ENCODE results near the gene CACNA1H. TPM values are rescaled to one million over a fixed set of nuclear protein-coding genes. Genes with fewer than 3 reads are reported as not detected.

The CACNA1H gene
- total and polyA plus RNA-seq, 2 of the 8 experiments (the other 6 are each of a cell fraction or from before 2014, with no cell fraction given) = 14.0 to 28.7 TPM

- Histone ChIP-seq H3K79me1 (ENCODE audit: low read depth, low read length) (peaks cover 9% of the 10 kb centered on the region), H2BK120ac (replicated peaks; ENCODE audit: low read depth, low read length) (no peak overlapping the region), H3K9ac (replicated peaks in 1 of 4; ENCODE audit: extremely low read depth in 1 of 4, low read depth in 3 of 4, low read length in 3 of 4) (no peak overlapping the region), H4K5ac (ENCODE audit: insufficient read length, low read depth, low read length) (no peak overlapping the region), H2BK15ac (ENCODE audit: low read length) (no peak overlapping the region), H3K14ac (ENCODE audit: insufficient read length) (no peak overlapping the region), H2AK5ac (ENCODE audit: low read depth, low read length) (no peak overlapping the region), H3K23me2 (ENCODE audit: low read depth, low read length) (peaks cover 3% of the 10 kb centered on the region; the same call in 1 of the 2 replicates), H3K18ac (ENCODE audit: extremely low read depth, low read length) (no peak overlapping the region), H3K36me3 (ENCODE audit: control insufficient read depth in 2 of 4, insufficient read depth in 4 of 4, low read length in 3 of 4) (no peaks in the 10 kb centered on the region), H3K9me3 (ENCODE audit: insufficient read depth in 2 of 2, low read depth in 1 of 2, low read length in 1 of 2) (no peaks in the 10 kb centered on the region), H2AFZ (ENCODE audit: low read length) (no peak overlapping the region), H4K91ac (replicated peaks; ENCODE audit: insufficient read length, low read length) (no peak overlapping the region), H3K56ac (replicated peaks; ENCODE audit: insufficient read length, low read depth, low read length) (no peak overlapping the region), H2BK12ac (ENCODE audit: low read depth, low read length) (no peak overlapping the region), H2BK20ac (ENCODE audit: low read length) (no peak overlapping the region), H3K27ac (ENCODE audit: low read depth, low read length) (no peak overlapping the region), H3K4me3 (ENCODE audit: extremely low read depth in 1 of 4, insufficient read depth in 2 of 4, low read depth in 3 of 4, low read length in 4 of 4) (peak overlapping the region in 1 of 4 experiments; percentile 65; a peak in 2 of 8 replicates), H4K20me1 (replicated peaks in 1 of 2; ENCODE audit: control insufficient read depth in 1 of 2, insufficient read depth in 2 of 2, low read length in 2 of 2) (peaks cover 10 to 26% of the 10 kb centered on the region in 2 experiments), H3K79me2 (ENCODE audit: control insufficient read depth in 1 of 2, insufficient read depth in 2 of 2, low read length in 2 of 2) (peaks cover 0 to 26% of the 10 kb centered on the region in 2 experiments; a peak in 1 of 4 replicates), H3K4me2 (ENCODE audit: insufficient read depth in 1 of 2, low read depth in 2 of 2, low read length in 2 of 2) (peak overlapping the region in 1 of 2 experiments; percentile 46; a peak in 1 of 4 replicates), H3K4ac (replicated peaks; ENCODE audit: insufficient read length, low read depth, low read length) (no peak overlapping the region), H3K23ac (ENCODE audit: insufficient read length) (no peak overlapping the region), H4K8ac (ENCODE audit: extremely low read depth, insufficient read depth, low read length) (peak overlapping the region; percentile 21; the same call in 1 of the 2 replicates), H3K27me3 (replicated peaks in 1 of 4; ENCODE audit: control insufficient read depth in 3 of 4, extremely low read depth in 1 of 4, insufficient read depth in 3 of 4, low read length in 3 of 4) (peaks cover 0 to 4% (median 0%) of the 10 kb centered on the region in 4 experiments; a peak in 1 of 7 replicates), H2BK5ac (ENCODE audit: low read depth, low read length) (no peak overlapping the region), H3K4me1 (replicated peaks in 1 of 4; ENCODE audit: control insufficient read depth in 3 of 4, insufficient read depth in 4 of 4, low read length in 3 of 4) (peaks cover 0 to 18% (median 14%) of the 10 kb centered on the region in 4 experiments; a peak in 5 of 7 replicates)
- WGBS, 2 experiments (ENCODE audit: extremely low coverage in 1 of 2, insufficient coverage in 1 of 2, insufficient read length in 1 of 2, insufficient replicate concordance in 2 of 2, low coverage in 1 of 2, low lambda C conversion rate in 2 of 2, missing lambda C conversion rate in 1 of 2) = 90% methylated on average over 21 of the region's 23 CpGs; no CpG with 5 or more reads in 1 of the 2 experiments
- ChIA-PET POLR2A (ENCODE audit: partially characterized antibody) (no interaction called here), CTCF (ENCODE audit: partially characterized antibody) (interaction anchor here (1.0 kb wide), 1 partner anchor 9 kb away, joined by 3 read pairs; no protein-coding TSS in a partner anchor)
- FAIRE-seq = no peak
- TF ChIP-seq CHD1 (IDR thresholded peaks at IDR 0.05; ENCODE audit: low read depth, low read length) (no peak), TAF1 (IDR thresholded peaks at IDR 0.05; ENCODE audit: low read depth, low read length) (no peak), SIX5 (IDR thresholded peaks at IDR 0.05; ENCODE audit: low read depth, low read length) (no peak), SRF (IDR thresholded peaks at IDR 0.05; ENCODE audit: low read depth, low read length) (no peak), KDM1A (IDR thresholded peaks at IDR 0.05; ENCODE audit: borderline replicate concordance, low read length) (no peak), KDM4A (IDR thresholded peaks at IDR 0.05; ENCODE audit: low read depth, low read length, severe bottlenecking) (no peak), ASH2L (IDR thresholded peaks at IDR 0.05; ENCODE audit: low read length) (no peak), SAP30 (IDR thresholded peaks at IDR 0.05; ENCODE audit: insufficient read depth, insufficient replicate concordance, low read length) (no peak), CREB1 (IDR thresholded peaks at IDR 0.05) (no peak), SIRT6 (IDR thresholded peaks at IDR 0.05; ENCODE audit: low read length) (no peak), BACH1 (IDR thresholded peaks at IDR 0.05; ENCODE audit: low read length) (no peak), TCF12 (IDR thresholded peaks at IDR 0.05; ENCODE audit: low read depth, low read length) (no peak), MAFK (IDR thresholded peaks at IDR 0.05; ENCODE audit: low read depth, low read length) (no peak), TAF7 (optimal IDR thresholded peaks at IDR 0.05; ENCODE audit: borderline replicate concordance, low read depth, low read length) (no peak)
- no peak for DNase-seq (ENCODE audit: low read depth in 1 of 2, low spot score in 2 of 2)
Observed at GRCh38 chr16:1154887-1155331, 2.0 kb downstream of the CACNA1H start.
